ENCODE results near the gene B4GALT5.
"Not testable (repeated sequence)": the region's sequence is repeated elsewhere in the genome, so short reads cannot be mapped to it uniquely, and the experiment has no call there.

Gene B4GALT5

GRCh38 chr20:49713753-49714712 is at the start of gene B4GALT5:
TSS of gene B4GALT5 (minus strand) at chr20:49713878. CDS start at chr20:49713690, 188 bp downstream.
- DNase-seq (ENCODE audit: low spot score) = peak; percentile 41

DNA sequence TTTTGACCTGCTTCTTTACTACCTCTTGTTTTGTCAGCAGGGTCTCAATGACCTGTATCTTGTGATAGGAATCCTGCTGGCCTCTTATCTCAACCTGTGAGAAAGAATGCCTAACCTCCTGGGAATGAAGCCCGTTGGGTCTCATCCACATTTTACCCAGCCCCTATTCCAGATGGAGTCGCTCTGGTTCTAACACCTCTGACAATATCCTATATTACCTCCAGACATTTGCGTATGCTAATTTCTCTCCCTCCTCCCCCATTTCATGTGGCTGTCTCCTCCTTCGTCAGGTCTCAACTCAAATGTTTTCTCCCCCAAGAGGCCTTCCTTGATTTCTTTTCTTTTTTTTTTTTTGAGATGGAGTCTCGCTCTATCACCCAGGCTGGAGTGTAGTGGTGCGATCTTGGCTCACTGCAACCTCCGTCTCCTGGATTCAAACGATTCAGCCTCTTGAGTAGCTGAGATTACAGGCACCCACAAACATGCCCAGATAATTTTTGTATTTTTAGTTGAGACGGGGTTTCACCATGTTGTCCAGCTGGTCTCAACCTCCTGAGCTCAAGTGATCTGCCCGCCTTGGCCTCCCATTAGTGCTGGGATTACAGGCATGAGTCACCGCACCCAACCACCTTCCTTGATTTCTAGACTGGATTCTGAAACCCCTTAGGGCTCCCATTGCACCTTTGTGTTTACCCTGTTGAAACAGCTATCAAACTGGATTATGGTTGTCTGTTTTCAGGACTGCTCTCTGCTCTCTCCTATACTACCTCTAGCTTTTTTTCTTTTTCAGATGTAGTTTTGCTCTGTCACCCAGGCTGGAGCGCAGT is 49.5 kb upstream of the B4GALT5 start:
- DNase-seq (ENCODE audit: low spot score) = no peak

DNA sequence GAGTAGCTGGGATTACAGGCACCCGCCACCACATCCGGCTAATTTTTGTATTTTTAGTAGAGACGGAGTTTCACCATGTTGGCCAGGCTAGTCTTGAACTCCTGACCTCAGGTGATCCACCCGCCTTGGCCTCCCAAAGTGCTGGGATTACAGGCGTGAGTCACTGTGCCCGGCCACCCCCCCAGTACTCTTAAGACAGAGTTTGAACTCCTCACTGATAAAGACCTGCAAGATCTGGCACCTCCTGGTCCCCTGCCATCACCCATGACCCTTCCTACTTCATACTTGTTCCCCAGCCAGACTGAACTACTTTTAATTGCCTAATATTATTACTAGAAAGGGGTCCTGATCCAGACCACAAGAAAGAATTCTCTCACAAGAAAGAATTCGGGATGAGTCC is 48.2 kb upstream of the B4GALT5 start:
- not testable (repeated sequence) for DNase-seq (ENCODE audit: low spot score)

- no peak for DNase-seq (ENCODE audit: low spot score)
Observed at GRCh38 chr20:49759266-49759950, 45.7 kb upstream of the B4GALT5 start.

GRCh38 chr20:49758781-49759180 is 45.1 kb upstream of the B4GALT5 start:
- DNase-seq (ENCODE audit: low spot score) = no peak

DNA sequence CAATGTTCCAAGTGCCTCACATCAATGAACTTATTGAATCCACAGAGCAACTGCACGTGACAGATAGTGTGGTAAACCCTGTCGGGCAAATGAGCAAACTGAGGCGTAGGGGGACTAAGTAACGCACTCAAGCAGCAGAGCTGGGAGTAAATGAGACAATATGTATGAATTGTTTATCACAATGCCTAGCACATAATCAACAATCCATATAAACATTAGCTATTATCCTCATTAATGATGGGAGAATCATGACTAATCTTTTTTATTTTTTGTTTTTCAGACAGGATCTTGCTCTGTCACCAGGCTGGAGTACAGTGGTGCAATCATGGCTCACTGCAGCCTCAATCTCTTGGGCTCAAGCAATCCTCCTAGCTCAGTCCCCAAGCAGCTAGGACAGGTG is 43.9 kb upstream of the B4GALT5 start:
- DNase-seq (ENCODE audit: low spot score) = no peak

- no peak for DNase-seq (ENCODE audit: low spot score)
Observed at GRCh38 chr20:49756241-49756640, 42.6 kb upstream of the B4GALT5 start.

DNA sequence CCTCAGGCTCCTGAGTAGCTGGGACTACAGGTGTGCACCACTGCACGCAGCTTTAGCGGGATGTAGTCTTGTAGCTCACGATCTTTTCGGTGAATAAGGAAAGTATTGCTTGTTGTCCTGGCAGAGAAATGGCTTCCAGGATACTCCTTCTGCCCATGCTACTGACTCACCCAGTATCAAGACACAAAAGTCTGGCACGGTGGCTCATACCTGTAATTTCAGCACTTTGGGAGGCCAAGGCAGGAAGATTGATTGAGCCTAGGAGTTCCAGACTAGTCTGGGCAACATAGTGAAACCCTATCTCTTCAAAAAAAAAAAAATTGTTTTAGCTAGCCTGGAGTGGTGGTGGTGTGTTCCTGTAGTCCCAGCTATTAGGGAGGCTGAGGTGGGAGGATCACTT is 40.9 kb upstream of the B4GALT5 start:
- DNase-seq (ENCODE audit: low spot score) = no peak

- DNase-seq (ENCODE audit: low spot score) = no peak
Observed at GRCh38 chr20:49753133-49753532, 39.5 kb upstream of the B4GALT5 start.

GRCh38 chr20:49752201-49752903 is 38.7 kb upstream of the B4GALT5 start:
- no peak for DNase-seq (ENCODE audit: low spot score)

DNA sequence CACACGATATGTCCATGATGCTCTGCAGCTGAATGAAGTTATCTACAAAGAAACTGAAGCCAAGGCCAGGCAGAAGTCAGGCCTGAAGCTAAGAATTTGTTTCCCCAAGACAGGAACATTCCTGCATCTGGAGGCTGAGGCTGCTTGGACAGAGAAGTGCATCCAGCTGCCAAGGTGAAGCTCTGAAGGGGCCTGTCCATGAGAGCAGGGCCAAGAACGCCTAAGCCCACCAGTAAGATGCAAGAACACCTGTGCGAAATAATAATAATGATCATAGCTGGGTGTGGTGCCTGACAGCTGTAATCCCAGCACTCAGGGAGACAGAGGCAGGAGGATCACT is 37.7 kb upstream of the B4GALT5 start:
- no peak for DNase-seq (ENCODE audit: low spot score)

GRCh38 chr20:49750611-49751396 is 37.1 kb upstream of the B4GALT5 start:
- DNase-seq (ENCODE audit: low spot score) = no peak

GRCh38 chr20:49749625-49750024 is 35.9 kb upstream of the B4GALT5 start:
- no peak for DNase-seq (ENCODE audit: low spot score)

GRCh38 chr20:49748525-49748838 is 34.8 kb upstream of the B4GALT5 start:
- no peak for DNase-seq (ENCODE audit: low spot score)

DNA sequence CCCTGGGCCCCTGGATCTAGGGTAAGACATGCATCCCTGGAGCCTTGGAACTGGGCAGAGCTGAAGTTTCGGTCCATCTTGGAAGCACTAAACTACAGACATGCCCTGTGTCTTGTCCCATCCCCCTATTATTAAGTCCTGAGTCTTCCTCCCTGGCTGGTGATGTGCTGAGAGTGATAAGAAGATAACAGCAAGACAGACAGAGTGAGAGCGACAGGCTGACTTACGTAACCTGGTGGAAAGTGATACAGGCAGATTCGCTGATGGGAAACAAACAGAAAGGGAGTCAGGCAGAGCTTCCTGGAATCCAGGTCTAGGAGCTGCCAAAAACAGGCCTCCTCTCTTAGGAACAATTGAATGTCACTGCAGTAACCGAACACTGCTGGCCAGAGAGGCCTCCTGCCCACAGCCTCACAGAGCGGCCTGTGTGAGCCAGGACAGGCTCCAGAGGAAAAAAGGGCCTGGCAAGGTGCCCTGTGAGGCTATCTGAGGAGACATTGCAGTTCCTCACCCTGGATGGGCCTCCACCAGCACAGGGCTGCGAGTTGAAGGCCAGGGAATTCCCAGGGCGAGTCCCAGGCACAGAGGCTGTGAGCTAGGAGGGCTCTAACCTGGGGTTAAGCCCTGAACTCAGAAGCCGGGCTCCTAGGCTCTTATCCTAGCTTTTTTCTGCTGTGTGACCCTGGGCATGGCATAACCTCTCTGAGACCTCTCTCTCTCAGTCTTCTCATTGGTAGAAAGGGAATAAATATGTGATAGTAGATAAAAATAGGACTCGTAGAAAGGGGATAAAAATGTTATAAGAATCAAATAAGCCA is 34.2 kb upstream of the B4GALT5 start:
- no peak for DNase-seq (ENCODE audit: low spot score)

DNA sequence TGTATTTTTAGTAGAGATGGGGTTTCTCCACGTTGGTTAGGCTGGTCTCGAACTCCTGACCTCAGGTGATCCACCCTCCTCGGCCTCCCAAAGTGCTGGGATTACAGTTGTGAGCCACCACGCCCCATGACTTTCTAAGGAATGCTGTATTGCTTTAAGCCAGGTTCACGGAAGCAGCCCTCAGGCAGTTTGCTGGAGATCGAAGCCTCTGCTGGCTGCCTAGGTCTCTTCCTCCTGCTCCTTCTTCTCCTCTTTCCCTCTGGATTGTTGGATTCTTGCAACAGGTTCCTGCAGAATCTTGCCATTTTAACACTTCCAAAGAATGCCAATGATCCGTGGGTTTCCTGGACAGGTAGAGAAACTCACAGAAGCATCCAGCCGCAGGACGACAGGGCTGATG is 29.3 kb upstream of the B4GALT5 start:
- no peak for DNase-seq (ENCODE audit: low spot score)

DNA sequence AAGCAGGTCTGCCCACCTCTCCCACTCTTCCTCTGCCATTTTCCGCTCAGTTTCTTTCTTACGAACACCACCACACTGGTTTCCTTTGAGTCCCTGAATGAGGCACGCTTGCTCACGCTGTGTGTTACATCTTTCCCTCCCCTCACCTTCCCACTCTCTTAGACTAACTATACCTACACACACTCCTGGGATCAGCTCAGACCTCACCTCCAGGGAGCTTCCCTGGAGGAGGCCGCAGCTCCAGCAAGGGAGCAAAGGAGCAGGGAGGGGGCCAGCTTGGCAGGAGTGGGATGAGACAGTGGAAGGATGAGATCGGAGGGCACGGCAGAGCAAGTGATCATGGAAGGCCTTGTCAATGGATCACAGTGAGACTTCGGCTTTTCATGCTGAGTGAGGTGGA is 28.3 kb upstream of the B4GALT5 start:
- DNase-seq (ENCODE audit: low spot score) = no peak

GRCh38 chr20:49740807-49741206 is 27.1 kb upstream of the B4GALT5 start:
- DNase-seq (ENCODE audit: low spot score) = no peak

GRCh38 chr20:49739042-49739441 is 25.4 kb upstream of the B4GALT5 start:
- no peak for DNase-seq (ENCODE audit: low spot score)

- DNase-seq (ENCODE audit: low spot score) = no peak
Observed at GRCh38 chr20:49737260-49737659, 23.6 kb upstream of the B4GALT5 start.

Measured in CD4-positive, alpha-beta T cell treated with Interleukin-6 at 100 ng/mL for 8 hours (primary cell).